GM12865 (cell line): ENCODE data around the gene TBC1D3B.
"Not testable (repeated sequence)": the region's sequence is repeated elsewhere in the genome, so short reads cannot be mapped to it uniquely, and the experiment has no call there.

ENCODE experiments used
- DNase-seq: peaks from one replicate; pipeline ENCODE4 v3.0.0; 2010; ENCODE audit warnings: low read depth
- H3K4me3 ChIP-seq: 2 replicates; pipeline ENCODE4 v1.5.1; 2011; ENCODE audit warnings: mild to moderate bottlenecking, low read depth, low read length, control low read depth
- CTCF ChIP-seq: IDR thresholded peaks from 2 replicates; pipeline ENCODE4 v1.5.1; 2011; ENCODE audit warnings: low read length, control low read depth, low read depth, inconsistent platforms; ENCODE audit not compliant: insufficient read depth; ENCODE audit errors: missing control alignments

The TBC1D3B gene

GRCh38 chr17:36197387-36197703 is 20.9 kb upstream of the TBC1D3B start:
- peak overlapping the region; percentile 30 for H3K4me3 ChIP-seq

GRCh38 chr17:36196131-36196486 is 19.7 kb upstream of the TBC1D3B start:
- DNase-seq = no peak
- peak overlapping the region; percentile 17 for H3K4me3 ChIP-seq
- TF ChIP-seq CTCF = no peak

More at GRCh38 chr17:36197387-36197703, 20.9 kb upstream of the TBC1D3B start:
- peak; percentile 81 for DNase-seq
- TF ChIP-seq CTCF = no peak

GRCh38 chr17:36195434-36196130 is 19.1 kb upstream of the TBC1D3B start:
- TF ChIP-seq CTCF = no peak
- H3K4me3 ChIP-seq = peak overlapping the region; percentile 17
- no peak for DNase-seq

GRCh38 chr17:36194832-36195433 is 18.5 kb upstream of the TBC1D3B start:
- DNase-seq, H3K4me3 ChIP-seq: not testable (repeated sequence)

- H3K4me3 ChIP-seq, DNase-seq: not testable (repeated sequence)
Observed at GRCh38 chr17:36194147-36194831, 17.9 kb upstream of the TBC1D3B start.

GRCh38 chr17:36193216-36193775 is 16.9 kb upstream of the TBC1D3B start:
- DNase-seq = no peak
- TF ChIP-seq CTCF = no peak
- H3K4me3 ChIP-seq = no peak overlapping the region

- not testable (repeated sequence) for DNase-seq, H3K4me3 ChIP-seq
Observed at GRCh38 chr17:36190549-36191330, 14.3 kb upstream of the TBC1D3B start.

- H3K4me3 ChIP-seq, DNase-seq: not testable (repeated sequence)
Observed at GRCh38 chr17:36189993-36190392, 13.6 kb upstream of the TBC1D3B start.
